H9 (cell line): ENCODE measurements around the gene PLA2G2F. TPM values are rescaled to one million over a fixed set of nuclear protein-coding genes. Genes with fewer than 3 reads are reported as not detected.

Experiments used
- DNase-seq: peaks from one replicate; pipeline ENCODE4 v3.0.0-alpha.2; 2017
- H2AFZ ChIP-seq: one replicate; pipeline ENCODE4 v1.6.1; 2013; ENCODE audit warnings: mild to moderate bottlenecking, low read length, control low read depth, moderate library complexity
- H2AK5ac ChIP-seq: 2 replicates; pipeline ENCODE4 v1.6.1; 2013; ENCODE audit warnings: low read length, control low read depth, mixed read lengths; ENCODE audit not compliant: insufficient read length
- H2BK120ac ChIP-seq: one replicate; pipeline ENCODE4 v1.6.1; 2013; ENCODE audit warnings: low read depth, mild to moderate bottlenecking, low read length, control low read depth, inconsistent platforms; ENCODE audit not compliant: poor library complexity, severe bottlenecking
- H2BK12ac ChIP-seq: 2 replicates; pipeline ENCODE4 v1.6.1; 2013; ENCODE audit warnings: low read length, control low read depth, mixed read lengths, low read depth; ENCODE audit not compliant: insufficient read length
- H2BK15ac ChIP-seq: 2 replicates; pipeline ENCODE4 v1.6.1; 2013; ENCODE audit warnings: low read depth, low read length, control low read depth
- H2BK20ac ChIP-seq: one replicate; pipeline ENCODE4 v1.6.1; 2013; ENCODE audit warnings: low read depth, mild to moderate bottlenecking, low read length, control low read depth, inconsistent platforms; ENCODE audit not compliant: poor library complexity, severe bottlenecking
- H2BK5ac ChIP-seq: 2 replicates; pipeline ENCODE4 v1.6.1; 2013; ENCODE audit warnings: low read length, control low read depth, mixed read lengths; ENCODE audit not compliant: insufficient read length
- H3K14ac ChIP-seq: 2 replicates; pipeline ENCODE4 v1.6.1; 2013; ENCODE audit warnings: low read length, control low read depth; ENCODE audit not compliant: insufficient read depth
- H3K18ac ChIP-seq: 2 replicates; pipeline ENCODE4 v1.6.1; 2013; ENCODE audit warnings: low read depth, mild to moderate bottlenecking, mixed read lengths, low read length, control low read depth; ENCODE audit not compliant: insufficient read length
- H3K23ac ChIP-seq: 2 replicates; pipeline ENCODE4 v1.6.1; 2013; ENCODE audit warnings: low read length, control low read depth, mixed read lengths, low read depth; ENCODE audit not compliant: insufficient read length
- H3K23me2 ChIP-seq: 2 replicates; pipeline ENCODE4 v1.6.1; 2013; ENCODE audit warnings: low read depth, mild to moderate bottlenecking, mixed read lengths, low read length, control low read depth; ENCODE audit not compliant: insufficient read length, poor library complexity, severe bottlenecking
- H3K27ac ChIP-seq: 2 replicates; pipeline ENCODE4 v1.5.1; 2013; ENCODE audit warnings: low read length, control low read depth, mixed read lengths, low read depth; ENCODE audit not compliant: insufficient read length
- H3K27me3 ChIP-seq: 2 replicates; pipeline ENCODE4 v1.6.1; 2013; ENCODE audit warnings: low read length, control low read depth, inconsistent platforms; ENCODE audit not compliant: insufficient read depth
- H3K4ac ChIP-seq: 2 replicates; pipeline ENCODE4 v1.6.1; 2013; ENCODE audit warnings: low read depth, mild to moderate bottlenecking, control low read depth, inconsistent platforms, low read length, moderate library complexity
- H3K4me1 ChIP-seq: 2 replicates; pipeline ENCODE4 v1.6.1; 2013; ENCODE audit warnings: low read length, control low read depth, inconsistent platforms; ENCODE audit not compliant: insufficient read depth
- H3K4me2 ChIP-seq: 2 replicates; pipeline ENCODE4 v1.6.1; 2013; ENCODE audit warnings: low read length, control low read depth, mixed read lengths; ENCODE audit not compliant: insufficient read length, insufficient read depth
- H3K56ac ChIP-seq: 2 replicates; pipeline ENCODE4 v1.6.1; 2013; ENCODE audit warnings: low read depth, mild to moderate bottlenecking, mixed read lengths, low read length, control low read depth; ENCODE audit not compliant: insufficient read length
- H3K79me1 ChIP-seq: 2 replicates; pipeline ENCODE4 v1.6.1; 2013; ENCODE audit warnings: low read depth, mild to moderate bottlenecking, moderate library complexity, low read length, control low read depth, inconsistent platforms; ENCODE audit not compliant: insufficient read depth, poor library complexity, severe bottlenecking
- H3K79me2 ChIP-seq: 2 replicates; pipeline ENCODE4 v1.6.1; 2013; ENCODE audit warnings: low read length, control low read depth, inconsistent platforms; ENCODE audit not compliant: insufficient read depth
- H3K9ac ChIP-seq: 2 replicates; pipeline ENCODE4 v1.6.1; 2013; ENCODE audit warnings: low read length, control low read depth, mixed read lengths; ENCODE audit not compliant: insufficient read length; ENCODE audit errors: extremely low read depth
- H3K9me3 ChIP-seq: one replicate; pipeline ENCODE4 v1.6.1; 2013; ENCODE audit warnings: low read depth, low read length, inconsistent platforms; ENCODE audit not compliant: control insufficient read depth
- H3T11ph ChIP-seq: one replicate; pipeline ENCODE4 v1.6.1; 2013; ENCODE audit warnings: mild to moderate bottlenecking, low read length, control low read depth, inconsistent platforms
- H4K20me1 ChIP-seq: one replicate; pipeline ENCODE4 v1.6.1; 2013; ENCODE audit not compliant: control insufficient read depth, insufficient read length, insufficient read depth
- H4K5ac ChIP-seq: 2 replicates; pipeline ENCODE4 v1.6.1; 2013; ENCODE audit warnings: low read depth, mild to moderate bottlenecking, mixed read lengths, low read length, control low read depth; ENCODE audit not compliant: insufficient read length
- H4K8ac ChIP-seq: replicated peaks from 2 replicates; pipeline ENCODE4 v1.6.1; 2013; ENCODE audit warnings: low read length, control low read depth, mixed read lengths, low read depth; ENCODE audit not compliant: insufficient read length
- H4K91ac ChIP-seq: 2 replicates; pipeline ENCODE4 v1.6.1; 2013; ENCODE audit warnings: low read depth, mild to moderate bottlenecking, moderate library complexity, mixed read lengths, low read length, control low read depth; ENCODE audit not compliant: insufficient read length
- H3K27ac Mint-ChIP-seq, 3 experiments: 2 replicates in 2 of 3; 3 replicates in 1 of 3; pipeline ENCODE4 v1.8.0; 2020 to 2021; ENCODE audit warnings: mixed read lengths in 3 of 3, mild to moderate bottlenecking in 1 of 3, moderate library complexity in 1 of 3
- H3K27me3 Mint-ChIP-seq: 2 replicates; pipeline ENCODE4 v1.8.0; 2021; ENCODE audit warnings: low read depth, mild to moderate bottlenecking, moderate library complexity, mixed read lengths
- H3K36me3 Mint-ChIP-seq, 3 experiments: 2 replicates in 2 of 3; 3 replicates in 1 of 3; pipeline ENCODE4 v1.8.0; 2020 to 2021; ENCODE audit warnings: low read depth in 3 of 3, mixed read lengths in 3 of 3; ENCODE audit not compliant: insufficient read depth in 1 of 3
- H3K4me1 Mint-ChIP-seq, 2 experiments: 2 replicates each; pipeline ENCODE4 v1.8.0; 2020; ENCODE audit warnings: mixed read lengths in 2 of 2
- H3K4me3 Mint-ChIP-seq, 2 experiments: 2 replicates in 1 of 2; 3 replicates in 1 of 2; pipeline ENCODE4 v1.8.0; 2020 to 2021; ENCODE audit warnings: mild to moderate bottlenecking in 2 of 2, mixed read lengths in 2 of 2, moderate library complexity in 1 of 2
- H3K9me3 Mint-ChIP-seq, 2 experiments: 2 replicates in 1 of 2; 3 replicates in 1 of 2; pipeline ENCODE4 v1.8.0; 2020; ENCODE audit warnings: mild to moderate bottlenecking in 2 of 2, mixed read lengths in 2 of 2, moderate library complexity in 1 of 2
- WGBS: extraction: QIAGEN DNeasy Blood & Tissue Kit; methylation state at CpG from one replicate; pipeline ENCODE4 v1.1.7; 2013; ENCODE audit warnings: missing lambda C conversion rate, low lambda C conversion rate, mixed read lengths; ENCODE audit not compliant: insufficient read length; ENCODE audit errors: extremely low coverage; 5-methylcytosine and 5-hydroxymethylcytosine counted together
- total RNA-seq: library from RNA; stranded (reverse); gene quantifications from 2 replicates; pipeline ENCODE4 v1.2.1, GENCODE V29; 2021
- TF ChIP-seq, protein P1 (sequence below): fragments of 200-600 bp; sonication (generic); conservative IDR thresholded peaks from 3 replicates; pipeline ENCODE4 v1.8.0; 2021; ENCODE audit warnings: antibody characterized with exemption, mild to moderate bottlenecking

PLA2G2F gene
- total RNA-seq, 1 experiment from 2014 or later, result not detected

DNA sequence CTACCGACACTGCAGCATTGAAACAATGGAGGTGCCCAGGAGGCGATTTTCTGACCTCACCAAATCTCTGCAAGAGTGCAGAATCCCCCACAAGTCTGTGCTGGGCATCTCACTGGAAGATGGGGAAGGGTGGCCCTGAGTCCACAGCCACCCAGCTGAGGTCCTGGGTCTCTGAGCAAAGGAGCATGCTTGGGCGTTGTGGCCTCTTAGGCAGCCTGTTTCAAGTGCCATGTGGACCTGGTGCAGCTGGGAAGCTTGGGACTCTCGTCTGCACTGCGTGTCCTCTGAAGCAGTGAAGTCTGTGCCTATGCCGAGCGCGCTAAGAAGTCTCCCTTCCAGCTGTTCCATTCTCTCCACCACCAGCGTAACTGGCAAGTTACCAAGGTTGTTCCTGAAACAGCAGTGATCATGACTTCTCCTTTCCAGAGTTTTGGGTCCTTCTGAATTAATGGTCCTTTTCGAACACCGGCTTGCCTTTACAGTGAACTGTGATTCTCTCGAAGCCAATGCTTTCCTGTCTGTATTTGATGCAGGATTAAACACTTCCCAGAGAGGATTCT lies 52.2 kb downstream of the PLA2G2F start:
- Histone ChIP-seq H3T11ph (no peak overlapping the region), H3K4me2 (no peak overlapping the region), H3K9ac (no peak overlapping the region), H2AFZ (no peak overlapping the region), H3K4ac (no peak overlapping the region), H3K9me3 (no peaks in the 10 kb centered on the region), H3K79me2 (no peaks in the 10 kb centered on the region), H3K27ac (no peak overlapping the region), H3K18ac (no peak overlapping the region), H3K23me2 (peaks cover 3% of the 10 kb centered on the region), H3K4me1 (0 out of 2 replicates have a peak, but pooled peaks cover 3% of the 10 kb centered on the region), H3K79me1 (no peaks in the 10 kb centered on the region), H4K91ac (no peak overlapping the region), H2BK15ac (no peak overlapping the region), H4K5ac (no peak overlapping the region), H4K8ac (no peak overlapping the region), H3K23ac (no peak overlapping the region), H4K20me1 (no peaks in the 10 kb centered on the region), H3K14ac (no peak overlapping the region), H2BK120ac (no peak overlapping the region), H3K27me3 (no peaks in the 10 kb centered on the region; the same call in 1 of the 2 replicates), H2BK12ac (no peak overlapping the region), H2AK5ac (no peak overlapping the region), H3K56ac (no peak overlapping the region), H2BK5ac (no peak overlapping the region), H2BK20ac (no peak overlapping the region)
- H3K27ac Mint-ChIP-seq, result no peak overlapping the region; a peak in 1 of 7 replicates
- H3K4me1 Mint-ChIP-seq, result peaks cover 22 to 25% of the 10 kb centered on the region in 2 experiments
- H3K4me3 Mint-ChIP-seq, result no peak overlapping the region
- no CpG with 5 or more reads among the region's 12 CpGs for WGBS
- H3K9me3 Mint-ChIP-seq, result no peaks in the 10 kb centered on the region
- no peaks in the 10 kb centered on the region; a peak in 1 of 7 replicates for H3K36me3 Mint-ChIP-seq
- TF ChIP-seq, protein P1, sequence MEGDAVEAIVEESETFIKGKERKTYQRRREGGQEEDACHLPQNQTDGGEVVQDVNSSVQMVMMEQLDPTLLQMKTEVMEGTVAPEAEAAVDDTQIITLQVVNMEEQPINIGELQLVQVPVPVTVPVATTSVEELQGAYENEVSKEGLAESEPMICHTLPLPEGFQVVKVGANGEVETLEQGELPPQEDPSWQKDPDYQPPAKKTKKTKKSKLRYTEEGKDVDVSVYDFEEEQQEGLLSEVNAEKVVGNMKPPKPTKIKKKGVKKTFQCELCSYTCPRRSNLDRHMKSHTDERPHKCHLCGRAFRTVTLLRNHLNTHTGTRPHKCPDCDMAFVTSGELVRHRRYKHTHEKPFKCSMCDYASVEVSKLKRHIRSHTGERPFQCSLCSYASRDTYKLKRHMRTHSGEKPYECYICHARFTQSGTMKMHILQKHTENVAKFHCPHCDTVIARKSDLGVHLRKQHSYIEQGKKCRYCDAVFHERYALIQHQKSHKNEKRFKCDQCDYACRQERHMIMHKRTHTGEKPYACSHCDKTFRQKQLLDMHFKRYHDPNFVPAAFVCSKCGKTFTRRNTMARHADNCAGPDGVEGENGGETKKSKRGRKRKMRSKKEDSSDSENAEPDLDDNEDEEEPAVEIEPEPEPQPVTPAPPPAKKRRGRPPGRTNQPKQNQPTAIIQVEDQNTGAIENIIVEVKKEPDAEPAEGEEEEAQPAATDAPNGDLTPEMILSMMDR, result no peak
- no peak for DNase-seq
- peaks cover 62% of the 10 kb centered on the region for H3K27me3 Mint-ChIP-seq
